ENCODE measurements around the gene MCTP1. TPM values are rescaled to one million over a fixed set of nuclear protein-coding genes. Genes with fewer than 3 reads are reported as not detected.

MCTP1 gene
- total and polyA plus RNA-seq, 2 of the 8 experiments (the other 6 are each of a cell fraction or from before 2014, with no cell fraction given), result 0.56 to 3.4 TPM

GRCh38 chr5:95256446-95256845 is 28.4 kb downstream of the MCTP1 start:
- no peak overlapping the region for H3K56ac ChIP-seq (replicated peaks; ENCODE audit: insufficient read length, low read depth, low read length)
- H4K5ac ChIP-seq (ENCODE audit: insufficient read length, low read depth, low read length), result no peak overlapping the region
- H3K23ac ChIP-seq (ENCODE audit: insufficient read length), result no peak overlapping the region
- 96% methylated on average over 2 of the region's 2 CpGs; no CpG with 5 or more reads in 1 of the 2 experiments for WGBS, 2 experiments (ENCODE audit: extremely low coverage in 1 of 2, insufficient coverage in 1 of 2, insufficient read length in 1 of 2, insufficient replicate concordance in 2 of 2, low coverage in 1 of 2, low lambda C conversion rate in 2 of 2, missing lambda C conversion rate in 1 of 2)
- H2BK15ac ChIP-seq (ENCODE audit: low read length), result no peak overlapping the region
- H3K79me2 ChIP-seq (ENCODE audit: control insufficient read depth in 1 of 2, insufficient read depth in 2 of 2, low read length in 2 of 2), result no peaks in the 10 kb centered on the region
- ChIA-PET POLR2A (ENCODE audit: partially characterized antibody) (no interaction called here), CTCF (ENCODE audit: partially characterized antibody) (interaction anchor here (0.6 kb wide), 1 partner anchor 19 kb away, joined by 3 read pairs; no protein-coding TSS in a partner anchor)
- no peaks in the 10 kb centered on the region for H3K4me1 ChIP-seq (replicated peaks in 1 of 4; ENCODE audit: control insufficient read depth in 3 of 4, insufficient read depth in 4 of 4, low read length in 3 of 4)
- H4K20me1 ChIP-seq (replicated peaks in 1 of 2; ENCODE audit: control insufficient read depth in 1 of 2, insufficient read depth in 2 of 2, low read length in 2 of 2), result no peaks in the 10 kb centered on the region
- no peak overlapping the region for H2AFZ ChIP-seq (ENCODE audit: low read length)
- no peak overlapping the region for H2BK5ac ChIP-seq (ENCODE audit: low read depth, low read length)
- H3K4ac ChIP-seq (replicated peaks; ENCODE audit: insufficient read length, low read depth, low read length), result no peak overlapping the region
- no peak overlapping the region for H2AK5ac ChIP-seq (ENCODE audit: low read depth, low read length)
- H3K14ac ChIP-seq (ENCODE audit: insufficient read length), result no peak overlapping the region
- FAIRE-seq, result no peak
- no peak overlapping the region for H3K18ac ChIP-seq (ENCODE audit: extremely low read depth, low read length)
- no peak overlapping the region for H2BK120ac ChIP-seq (replicated peaks; ENCODE audit: low read depth, low read length)
- H3K4me3 ChIP-seq (ENCODE audit: extremely low read depth in 1 of 4, insufficient read depth in 2 of 4, low read depth in 3 of 4, low read length in 4 of 4), result no peak overlapping the region
- no peak overlapping the region for H4K8ac ChIP-seq (ENCODE audit: extremely low read depth, insufficient read depth, low read length)
- H3K23me2 ChIP-seq (ENCODE audit: low read depth, low read length), result no peaks in the 10 kb centered on the region; the same call in 1 of the 2 replicates
- H4K91ac ChIP-seq (replicated peaks; ENCODE audit: insufficient read length, low read length), result no peak overlapping the region
- H3K27ac ChIP-seq (ENCODE audit: low read depth, low read length), result no peak overlapping the region
- TF ChIP-seq PHF8 (conservative IDR thresholded peaks at IDR 0.05; ENCODE audit: low read depth, low read length) (no peak), EP300 (IDR thresholded peaks at IDR 0.05; ENCODE audit: borderline replicate concordance in 1 of 2, low read depth in 2 of 2, low read length in 2 of 2) (no peak), CHD1 (IDR thresholded peaks at IDR 0.05; ENCODE audit: low read depth, low read length) (no peak), JUND (IDR thresholded peaks at IDR 0.05; ENCODE audit: low read length) (no peak), JUN (IDR thresholded peaks at IDR 0.05; ENCODE audit: low read depth, low read length) (no peak), TEAD4 (IDR thresholded peaks at IDR 0.05; ENCODE audit: low read depth, low read length) (no peak)
- no peaks in the 10 kb centered on the region for H3K79me1 ChIP-seq (ENCODE audit: low read depth, low read length)
- H3K4me2 ChIP-seq (ENCODE audit: insufficient read depth in 1 of 2, low read depth in 2 of 2, low read length in 2 of 2), result no peak overlapping the region
- H3K27me3 ChIP-seq (replicated peaks in 1 of 4; ENCODE audit: control insufficient read depth in 3 of 4, extremely low read depth in 1 of 4, insufficient read depth in 3 of 4, low read length in 3 of 4), result no peaks in the 10 kb centered on the region
- no peak overlapping the region for H2BK20ac ChIP-seq (ENCODE audit: low read length)
- H3K9me3 ChIP-seq (ENCODE audit: insufficient read depth in 2 of 2, low read depth in 1 of 2, low read length in 1 of 2), result no peaks in the 10 kb centered on the region
- no peak for DNase-seq (ENCODE audit: low read depth in 1 of 2, low spot score in 2 of 2)
- H3K36me3 ChIP-seq (ENCODE audit: control insufficient read depth in 2 of 4, insufficient read depth in 4 of 4, low read length in 3 of 4), result no peaks in the 10 kb centered on the region
- H3K9ac ChIP-seq (replicated peaks in 1 of 4; ENCODE audit: extremely low read depth in 1 of 4, low read depth in 3 of 4, low read length in 3 of 4), result no peak overlapping the region
- H2BK12ac ChIP-seq (ENCODE audit: low read depth, low read length), result no peak overlapping the region

Measured in H1 (cell line).